Osteocyte (in vitro differentiated cells): ENCODE results near the gene MAP3K20. TPM values are rescaled to one million over a fixed set of nuclear protein-coding genes. Genes with fewer than 3 reads are reported as not detected.

Experiments
- DNase-seq: peaks from one replicate; pipeline ENCODE4 v3.0.0; 2021; ENCODE audit warnings: mixed read lengths; ENCODE audit not compliant: unreplicated experiment; ENCODE audit errors: extremely low spot score
- H3K27ac Mint-ChIP-seq: one replicate; pipeline ENCODE4 v1.8.0; 2021; ENCODE audit warnings: mild to moderate bottlenecking, mixed read lengths; ENCODE audit not compliant: unreplicated experiment
- H3K27me3 Mint-ChIP-seq: one replicate; pipeline ENCODE4 v1.8.0; 2021; ENCODE audit warnings: mixed read lengths; ENCODE audit not compliant: unreplicated experiment
- H3K36me3 Mint-ChIP-seq: one replicate; pipeline ENCODE4 v1.8.0; 2021; ENCODE audit warnings: mixed read lengths; ENCODE audit not compliant: unreplicated experiment
- H3K4me1 Mint-ChIP-seq: one replicate; pipeline ENCODE4 v1.8.0; 2021; ENCODE audit warnings: mixed read lengths; ENCODE audit not compliant: unreplicated experiment
- H3K4me3 Mint-ChIP-seq: one replicate; pipeline ENCODE4 v1.8.0; 2021; ENCODE audit warnings: mild to moderate bottlenecking, moderate library complexity, mixed read lengths; ENCODE audit not compliant: unreplicated experiment
- H3K9me3 Mint-ChIP-seq: one replicate; pipeline ENCODE4 v1.8.0; 2021; ENCODE audit warnings: mixed read lengths; ENCODE audit not compliant: unreplicated experiment
- long read RNA-seq: library from polyadenylated mRNA; unstranded; transcript quantifications from one replicate; pipeline ENCODE4 v2.0.0, GENCODE V29; 2021
- total RNA-seq: library from RNA; stranded (reverse); gene quantifications from 2 replicates; pipeline ENCODE4 v1.2.1, GENCODE V29; 2021
- TF ChIP-seq, protein P1 (sequence below): fragments of 200-600 bp; sonication (generic); IDR thresholded peaks from 2 replicates; pipeline ENCODE4 v1.5.0; 2021; ENCODE audit warnings: antibody characterized with exemption, mild to moderate bottlenecking, moderate library complexity

MAP3K20 gene
- 56.4 and 57.4 TPM in 2 replicates for total RNA-seq
- long read RNA-seq, full-length matches to known transcripts: 402 of 502 reads
- long read RNA-seq, partial matches to known transcripts: 38 of 502 reads
- long read RNA-seq, other reads (novel, unspliced or antisense): 62 of 502 reads

GRCh38 chr2:173075781-173076580 lies at the start of gene MAP3K20:
TSS of gene MAP3K20 (plus strand) at chr2:173075846. CDS start at chr2:173091032, 15,186 bp downstream.
- Mint-ChIP-seq H3K4me1 (peaks cover 39% of the 10 kb centered on the region), H3K27ac (peak within 1 kb of the TSS; percentile 96), H3K9me3 (no peaks in the 10 kb centered on the region), H3K27me3 (no peaks in the 10 kb centered on the region), H3K36me3 (no peaks in the 10 kb centered on the region), H3K4me3 (peak within 1 kb of the TSS; percentile 89)
- peak; percentile 92 for DNase-seq
- TF ChIP-seq, protein P1, sequence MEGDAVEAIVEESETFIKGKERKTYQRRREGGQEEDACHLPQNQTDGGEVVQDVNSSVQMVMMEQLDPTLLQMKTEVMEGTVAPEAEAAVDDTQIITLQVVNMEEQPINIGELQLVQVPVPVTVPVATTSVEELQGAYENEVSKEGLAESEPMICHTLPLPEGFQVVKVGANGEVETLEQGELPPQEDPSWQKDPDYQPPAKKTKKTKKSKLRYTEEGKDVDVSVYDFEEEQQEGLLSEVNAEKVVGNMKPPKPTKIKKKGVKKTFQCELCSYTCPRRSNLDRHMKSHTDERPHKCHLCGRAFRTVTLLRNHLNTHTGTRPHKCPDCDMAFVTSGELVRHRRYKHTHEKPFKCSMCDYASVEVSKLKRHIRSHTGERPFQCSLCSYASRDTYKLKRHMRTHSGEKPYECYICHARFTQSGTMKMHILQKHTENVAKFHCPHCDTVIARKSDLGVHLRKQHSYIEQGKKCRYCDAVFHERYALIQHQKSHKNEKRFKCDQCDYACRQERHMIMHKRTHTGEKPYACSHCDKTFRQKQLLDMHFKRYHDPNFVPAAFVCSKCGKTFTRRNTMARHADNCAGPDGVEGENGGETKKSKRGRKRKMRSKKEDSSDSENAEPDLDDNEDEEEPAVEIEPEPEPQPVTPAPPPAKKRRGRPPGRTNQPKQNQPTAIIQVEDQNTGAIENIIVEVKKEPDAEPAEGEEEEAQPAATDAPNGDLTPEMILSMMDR: peak; percentile 67

DNA sequence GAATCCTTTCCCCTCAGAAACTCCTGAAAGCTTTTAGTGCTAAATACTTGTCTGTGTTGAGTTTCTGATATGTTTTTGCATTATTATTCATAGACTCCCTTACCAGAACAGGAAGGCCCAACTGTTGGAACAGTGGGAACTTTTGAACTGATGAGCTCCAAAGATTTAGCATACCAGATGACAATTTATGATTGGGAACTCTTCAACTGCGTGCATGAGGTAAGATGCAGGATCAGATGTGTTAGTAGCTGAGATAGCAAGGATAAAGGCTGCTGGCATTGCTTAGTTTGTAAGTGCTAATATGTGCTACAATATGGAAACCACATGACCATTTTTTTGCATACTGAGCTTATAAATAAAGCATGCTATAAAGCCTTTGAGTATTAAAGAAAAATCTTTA lies 49.2 kb upstream of the MAP3K20 start:
- TF ChIP-seq, protein P1: no peak
- no peak for DNase-seq
- Mint-ChIP-seq H3K4me3 (no peak overlapping the region), H3K4me1 (peaks cover 17% of the 10 kb centered on the region), H3K36me3 (no peaks in the 10 kb centered on the region), H3K27ac (no peak overlapping the region), H3K9me3 (no peaks in the 10 kb centered on the region), H3K27me3 (no peaks in the 10 kb centered on the region)

- no peaks in the 10 kb centered on the region for H3K9me3 Mint-ChIP-seq
- no peaks in the 10 kb centered on the region for H3K36me3 Mint-ChIP-seq
- DNase-seq: peak; percentile 91
- H3K27ac Mint-ChIP-seq: no peak overlapping the region
- TF ChIP-seq, protein P1: peak; percentile 94
- H3K4me1 Mint-ChIP-seq: peaks cover 23% of the 10 kb centered on the region
- no peaks in the 10 kb centered on the region for H3K27me3 Mint-ChIP-seq
- no peak overlapping the region for H3K4me3 Mint-ChIP-seq
Observed at GRCh38 chr2:173027181-173028128, 48.2 kb upstream of the MAP3K20 start.

GRCh38 chr2:173028141-173028540 lies 47.5 kb upstream of the MAP3K20 start:
- no peak overlapping the region for H3K27ac Mint-ChIP-seq
- H3K4me3 Mint-ChIP-seq: no peak overlapping the region
- no peaks in the 10 kb centered on the region for H3K9me3 Mint-ChIP-seq
- H3K4me1 Mint-ChIP-seq: peaks cover 28% of the 10 kb centered on the region
- no peaks in the 10 kb centered on the region for H3K27me3 Mint-ChIP-seq
- no peak for DNase-seq
- H3K36me3 Mint-ChIP-seq: no peaks in the 10 kb centered on the region
- TF ChIP-seq, protein P1: no peak
